GM23338 (cell line): ENCODE data around the gene E2F3. TPM values are rescaled to one million over a fixed set of nuclear protein-coding genes. Genes with fewer than 3 reads are reported as not detected.

Source experiments
- ATAC-seq: fragments of 200-7000 bp; cut with Tn5 transposase; 3 replicates; pipeline ENCODE4 v1.9.1; 2020
- DNase-seq: peaks from one replicate; pipeline ENCODE4 v3.0.0-alpha.2; 2015; ENCODE audit warnings: low spot score
- H2AFZ ChIP-seq: fragments of 200-600 bp; sonication (generic); 2 replicates; pipeline ENCODE4 v1.8.0; 2016; ENCODE audit warnings: antibody characterized with exemption, mild to moderate bottlenecking, moderate library complexity
- H3F3A ChIP-seq: fragments of 200-600 bp; sonication (generic); replicated peaks from 2 replicates; pipeline ENCODE4 v1.8.0; 2017; ENCODE audit warnings: antibody characterized with exemption, mixed run types, low read depth
- H3K27ac ChIP-seq: fragments of 200-600 bp; sonication (generic); 2 replicates; pipeline ENCODE4 v1.6.1; 2016; ENCODE audit warnings: low read depth
- H3K27me3 ChIP-seq: fragments of 200-600 bp; sonication (generic); 2 replicates; pipeline ENCODE4 v1.8.0; 2016; ENCODE audit warnings: mild to moderate bottlenecking, mixed run types, moderate library complexity; ENCODE audit not compliant: insufficient read depth
- H3K36me3 ChIP-seq: fragments of 200-600 bp; sonication (generic); 2 replicates; pipeline ENCODE4 v1.8.0; 2016; ENCODE audit warnings: mild to moderate bottlenecking; ENCODE audit not compliant: insufficient read depth
- H3K4me1 ChIP-seq: fragments of 200-600 bp; sonication (generic); 2 replicates; pipeline ENCODE4 v1.8.0; 2016; ENCODE audit warnings: mild to moderate bottlenecking, moderate library complexity; ENCODE audit not compliant: insufficient read depth
- H3K4me2 ChIP-seq: fragments of 200-600 bp; sonication (generic); 2 replicates; pipeline ENCODE4 v1.7.1; 2017; ENCODE audit warnings: mixed run types
- H3K4me3 ChIP-seq: fragments of 200-600 bp; sonication (generic); 2 replicates; pipeline ENCODE4 v1.6.1; 2016; ENCODE audit warnings: mixed run types
- H3K79me2 ChIP-seq: fragments of 200-600 bp; sonication (generic); replicated peaks from 2 replicates; pipeline ENCODE4 v1.8.0; 2017; ENCODE audit warnings: mild to moderate bottlenecking; ENCODE audit not compliant: insufficient read depth
- H3K9me2 ChIP-seq: fragments of 200-600 bp; sonication (generic); 2 replicates; pipeline ENCODE4 v1.8.0; 2017; ENCODE audit not compliant: insufficient read depth
- H4K20me1 ChIP-seq: fragments of 200-600 bp; sonication (generic); replicated peaks from 2 replicates; pipeline ENCODE4 v1.8.0; 2017; ENCODE audit warnings: mild to moderate bottlenecking; ENCODE audit not compliant: insufficient read depth
- H3K27ac Mint-ChIP-seq: 2 replicates; pipeline ENCODE4 v1.8.0; 2020; ENCODE audit warnings: inconsistent platforms, mild to moderate bottlenecking, moderate library complexity, mixed read lengths
- H3K27me3 Mint-ChIP-seq: 3 replicates; pipeline ENCODE4 v1.8.0; 2022; ENCODE audit warnings: low read depth, mild to moderate bottlenecking, moderate library complexity, mixed read lengths, inconsistent platforms; ENCODE audit not compliant: insufficient read depth, poor library complexity
- H3K36me3 Mint-ChIP-seq: 3 replicates; pipeline ENCODE4 v1.8.0; 2021; ENCODE audit warnings: low read depth, mild to moderate bottlenecking, inconsistent platforms, moderate library complexity, mixed read lengths
- H3K4me1 Mint-ChIP-seq: 3 replicates; pipeline ENCODE4 v1.8.0; 2020; ENCODE audit warnings: mild to moderate bottlenecking, inconsistent platforms, mixed read lengths
- H3K4me3 Mint-ChIP-seq: 3 replicates; pipeline ENCODE4 v1.8.0; 2021; ENCODE audit warnings: moderate library complexity, mild to moderate bottlenecking, inconsistent platforms, mixed read lengths
- H3K9me3 Mint-ChIP-seq: 3 replicates; pipeline ENCODE4 v1.8.0; 2020; ENCODE audit warnings: moderate library complexity, mild to moderate bottlenecking, inconsistent platforms, mixed read lengths
- CREB1 ChIP-seq: fragments of 250-450 bp; sonication (Bioruptor Pico); IDR thresholded peaks from 2 replicates; pipeline ENCODE4 v1.5.0; 2020; ENCODE audit warnings: low read depth, mild to moderate bottlenecking, moderate library complexity
- EZH2phosphoT487 ChIP-seq: fragments of 200-600 bp; sonication (generic); IDR thresholded peaks from one replicate; pipeline ENCODE4 v1.8.1; 2018; ENCODE audit warnings: antibody characterized with exemption; ENCODE audit not compliant: unreplicated experiment
- JUNB ChIP-seq: IDR thresholded peaks from one replicate; pipeline ENCODE4 v1.6.1; 2016; ENCODE audit warnings: antibody characterized with exemption; ENCODE audit not compliant: unreplicated experiment
- POLR2AphosphoS5 ChIP-seq: IDR thresholded peaks from 2 replicates; pipeline ENCODE4 v1.6.1; 2016; ENCODE audit warnings: antibody characterized with exemption, low read depth
- STAT1 ChIP-seq: IDR thresholded peaks from one replicate; pipeline ENCODE4 v1.6.1; 2016; ENCODE audit warnings: antibody characterized with exemption; ENCODE audit not compliant: unreplicated experiment
- ZNF114 ChIP-seq: fragments of 250-450 bp; sonication (Bioruptor Pico); IDR thresholded peaks from 2 replicates; pipeline ENCODE4 v1.5.0; 2020; ENCODE audit warnings: mild to moderate bottlenecking, moderate library complexity
- long read RNA-seq: library from polyadenylated mRNA; unstranded; transcript quantifications from one replicate; pipeline ENCODE4 v2.0.0, GENCODE V29; 2020; ENCODE audit not compliant: unreplicated experiment
- polyA plus RNA-seq: library from polyadenylated mRNA; unstranded; fragments of >200 nt; fragmentation: Nextera tagmentation; extraction: Ambion mirVana; gene quantifications from 2 replicates; pipeline ENCODE4 v1.2.1, GENCODE V29; 2016
- total RNA-seq: library from RNA; depleted of rRNA; stranded (reverse); fragments of >200 nt; shearing (Covaris generic); gene quantifications from 2 replicates; pipeline ENCODE4 v1.2.3, GENCODE V29; 2014; rRNA removed
- TF ChIP-seq, protein P1 (sequence below): IDR thresholded peaks from 2 replicates; pipeline ENCODE4 v1.6.1; 2016; ENCODE audit warnings: antibody characterized with exemption
- TF ChIP-seq, protein P2 (sequence below): IDR thresholded peaks from one replicate; pipeline ENCODE4 v1.6.1; 2018; ENCODE audit warnings: antibody characterized with exemption; ENCODE audit not compliant: unreplicated experiment
- TF ChIP-seq, protein P3 (sequence below): fragments of 250-450 bp; sonication (Bioruptor Pico); IDR thresholded peaks from 2 replicates; pipeline ENCODE4 v1.5.0; 2020; ENCODE audit warnings: mild to moderate bottlenecking, moderate library complexity

E2F3 gene
- total RNA-seq (33.5 and 37.2 TPM in 2 replicates), polyA plus RNA-seq (26.4 and 27.2 TPM in 2 replicates)
- long read RNA-seq, partial matches to known transcripts = 0 of 4 reads
- long read RNA-seq, other reads (novel, unspliced or antisense) = 4 of 4 reads

DNA sequence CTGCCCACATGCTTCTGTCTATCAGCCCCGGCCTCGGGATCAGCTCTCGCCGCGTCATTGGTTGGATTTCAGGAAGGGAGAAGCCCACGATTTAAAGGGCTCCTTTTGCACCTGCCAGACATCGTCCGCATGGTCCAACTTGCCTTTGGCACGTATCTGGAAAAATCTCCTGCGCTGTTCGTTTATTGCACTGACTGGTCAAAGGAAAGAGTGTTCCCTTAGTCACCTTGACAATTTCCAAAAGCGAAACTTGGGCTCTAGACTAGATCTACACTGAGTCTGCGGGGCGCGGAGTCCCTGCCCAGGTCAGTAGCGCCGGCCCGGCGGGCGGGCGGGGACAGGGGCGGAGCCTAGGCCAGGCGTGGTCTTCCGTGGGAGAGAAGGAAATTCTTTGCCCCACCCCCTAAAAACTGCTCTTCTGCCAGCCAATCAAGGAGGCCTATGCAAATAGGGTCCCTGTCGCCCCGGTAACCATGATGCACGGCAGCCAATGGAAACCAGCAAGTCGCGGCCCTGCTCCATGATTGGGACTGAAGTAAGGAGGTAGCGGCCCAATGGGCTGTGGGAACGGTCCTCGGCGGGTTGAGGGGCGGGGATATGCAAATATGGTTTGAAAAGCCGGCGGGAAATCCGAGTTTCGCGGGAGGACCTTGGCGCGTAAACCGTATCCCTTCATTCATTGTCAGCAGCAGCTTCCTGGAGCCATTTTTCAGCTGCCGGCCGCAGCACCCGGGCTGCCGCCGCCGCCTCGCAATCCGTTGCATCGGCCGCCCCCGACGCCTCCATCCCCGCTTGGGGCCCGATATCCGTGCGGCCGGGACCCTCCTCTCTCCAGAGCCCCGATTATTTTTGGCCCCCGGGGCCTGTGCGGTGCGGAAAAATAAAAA lies at the start of gene E2F3:
E2F3 (plus strand) TSS at position 675 of the 887 bp plus-strand sequence. CDS start 354 bp downstream, outside the sequence.
- H2AFZ ChIP-seq = 0 out of 2 replicates have a peak within 1 kb of the TSS, but pooled peaks have one; percentile 6
- Mint-ChIP-seq H3K4me1 (peaks cover 9% of the 10 kb centered on the region), H3K27ac (peak within 1 kb of the TSS; percentile 99), H3K27me3 (peaks cover 27% of the 10 kb centered on the region), H3K36me3 (peaks cover 20% of the 10 kb centered on the region), H3K9me3 (0 out of 3 replicates have a peak, but pooled peaks cover 3% of the 10 kb centered on the region), H3K4me3 (peak within 1 kb of the TSS; percentile 95)
- DNase-seq (peak; percentile 100), ATAC-seq (peak; percentile 80)
- H3K4me3 ChIP-seq = peak within 1 kb of the TSS; percentile 91
- peak within 1 kb of the TSS; percentile 95 for H3K4me2 ChIP-seq
- peaks cover 6% of the 10 kb centered on the region for H3K4me1 ChIP-seq
- no peaks in the 10 kb centered on the region for H3K36me3 ChIP-seq
- H3K9me2 ChIP-seq = no peaks in the 10 kb centered on the region
- peak within 1 kb of the TSS; percentile 96 for H3K27ac ChIP-seq
- peaks cover 40% of the 10 kb centered on the region for H3K79me2 ChIP-seq
- H3F3A ChIP-seq = no peaks in the 10 kb centered on the region
- TF ChIP-seq STAT1 (no peak), JUNB (no peak), POLR2AphosphoS5 (peak; percentile 84), ZNF114 (CRISPR knock-in tag) (no peak)
- TF ChIP-seq, protein P1, sequence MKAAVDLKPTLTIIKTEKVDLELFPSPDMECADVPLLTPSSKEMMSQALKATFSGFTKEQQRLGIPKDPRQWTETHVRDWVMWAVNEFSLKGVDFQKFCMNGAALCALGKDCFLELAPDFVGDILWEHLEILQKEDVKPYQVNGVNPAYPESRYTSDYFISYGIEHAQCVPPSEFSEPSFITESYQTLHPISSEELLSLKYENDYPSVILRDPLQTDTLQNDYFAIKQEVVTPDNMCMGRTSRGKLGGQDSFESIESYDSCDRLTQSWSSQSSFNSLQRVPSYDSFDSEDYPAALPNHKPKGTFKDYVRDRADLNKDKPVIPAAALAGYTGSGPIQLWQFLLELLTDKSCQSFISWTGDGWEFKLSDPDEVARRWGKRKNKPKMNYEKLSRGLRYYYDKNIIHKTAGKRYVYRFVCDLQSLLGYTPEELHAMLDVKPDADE = 0 out of 2 replicates have a peak, but pooled peaks have one; percentile 17
- TF ChIP-seq, protein P2, sequence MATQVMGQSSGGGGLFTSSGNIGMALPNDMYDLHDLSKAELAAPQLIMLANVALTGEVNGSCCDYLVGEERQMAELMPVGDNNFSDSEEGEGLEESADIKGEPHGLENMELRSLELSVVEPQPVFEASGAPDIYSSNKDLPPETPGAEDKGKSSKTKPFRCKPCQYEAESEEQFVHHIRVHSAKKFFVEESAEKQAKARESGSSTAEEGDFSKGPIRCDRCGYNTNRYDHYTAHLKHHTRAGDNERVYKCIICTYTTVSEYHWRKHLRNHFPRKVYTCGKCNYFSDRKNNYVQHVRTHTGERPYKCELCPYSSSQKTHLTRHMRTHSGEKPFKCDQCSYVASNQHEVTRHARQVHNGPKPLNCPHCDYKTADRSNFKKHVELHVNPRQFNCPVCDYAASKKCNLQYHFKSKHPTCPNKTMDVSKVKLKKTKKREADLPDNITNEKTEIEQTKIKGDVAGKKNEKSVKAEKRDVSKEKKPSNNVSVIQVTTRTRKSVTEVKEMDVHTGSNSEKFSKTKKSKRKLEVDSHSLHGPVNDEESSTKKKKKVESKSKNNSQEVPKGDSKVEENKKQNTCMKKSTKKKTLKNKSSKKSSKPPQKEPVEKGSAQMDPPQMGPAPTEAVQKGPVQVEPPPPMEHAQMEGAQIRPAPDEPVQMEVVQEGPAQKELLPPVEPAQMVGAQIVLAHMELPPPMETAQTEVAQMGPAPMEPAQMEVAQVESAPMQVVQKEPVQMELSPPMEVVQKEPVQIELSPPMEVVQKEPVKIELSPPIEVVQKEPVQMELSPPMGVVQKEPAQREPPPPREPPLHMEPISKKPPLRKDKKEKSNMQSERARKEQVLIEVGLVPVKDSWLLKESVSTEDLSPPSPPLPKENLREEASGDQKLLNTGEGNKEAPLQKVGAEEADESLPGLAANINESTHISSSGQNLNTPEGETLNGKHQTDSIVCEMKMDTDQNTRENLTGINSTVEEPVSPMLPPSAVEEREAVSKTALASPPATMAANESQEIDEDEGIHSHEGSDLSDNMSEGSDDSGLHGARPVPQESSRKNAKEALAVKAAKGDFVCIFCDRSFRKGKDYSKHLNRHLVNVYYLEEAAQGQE = no peak
- no peaks in the 10 kb centered on the region for H3K27me3 ChIP-seq
- H4K20me1 ChIP-seq = peaks cover 17% of the 10 kb centered on the region

DNA sequence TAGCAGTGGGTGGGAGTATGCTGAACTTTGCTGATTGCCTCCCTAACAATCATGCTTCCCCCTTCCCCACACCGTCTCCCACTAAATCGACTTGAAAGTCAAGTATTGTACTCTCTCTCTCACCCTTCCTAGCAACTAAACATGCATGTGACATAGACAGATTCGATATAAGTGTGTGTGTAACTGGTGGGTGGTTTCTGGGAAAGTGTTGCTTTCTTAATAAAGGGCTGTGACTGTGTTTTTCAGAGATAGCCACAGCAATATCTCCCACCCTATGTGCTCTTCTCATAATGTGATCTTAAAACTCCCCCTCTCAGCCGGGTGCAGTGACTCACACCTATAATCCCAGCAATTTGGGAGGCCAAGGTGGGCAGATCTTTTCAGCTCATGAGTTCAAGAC lies 49.3 kb upstream of the E2F3 start:
- ATAC-seq = no peak
- TF ChIP-seq, protein P3, sequence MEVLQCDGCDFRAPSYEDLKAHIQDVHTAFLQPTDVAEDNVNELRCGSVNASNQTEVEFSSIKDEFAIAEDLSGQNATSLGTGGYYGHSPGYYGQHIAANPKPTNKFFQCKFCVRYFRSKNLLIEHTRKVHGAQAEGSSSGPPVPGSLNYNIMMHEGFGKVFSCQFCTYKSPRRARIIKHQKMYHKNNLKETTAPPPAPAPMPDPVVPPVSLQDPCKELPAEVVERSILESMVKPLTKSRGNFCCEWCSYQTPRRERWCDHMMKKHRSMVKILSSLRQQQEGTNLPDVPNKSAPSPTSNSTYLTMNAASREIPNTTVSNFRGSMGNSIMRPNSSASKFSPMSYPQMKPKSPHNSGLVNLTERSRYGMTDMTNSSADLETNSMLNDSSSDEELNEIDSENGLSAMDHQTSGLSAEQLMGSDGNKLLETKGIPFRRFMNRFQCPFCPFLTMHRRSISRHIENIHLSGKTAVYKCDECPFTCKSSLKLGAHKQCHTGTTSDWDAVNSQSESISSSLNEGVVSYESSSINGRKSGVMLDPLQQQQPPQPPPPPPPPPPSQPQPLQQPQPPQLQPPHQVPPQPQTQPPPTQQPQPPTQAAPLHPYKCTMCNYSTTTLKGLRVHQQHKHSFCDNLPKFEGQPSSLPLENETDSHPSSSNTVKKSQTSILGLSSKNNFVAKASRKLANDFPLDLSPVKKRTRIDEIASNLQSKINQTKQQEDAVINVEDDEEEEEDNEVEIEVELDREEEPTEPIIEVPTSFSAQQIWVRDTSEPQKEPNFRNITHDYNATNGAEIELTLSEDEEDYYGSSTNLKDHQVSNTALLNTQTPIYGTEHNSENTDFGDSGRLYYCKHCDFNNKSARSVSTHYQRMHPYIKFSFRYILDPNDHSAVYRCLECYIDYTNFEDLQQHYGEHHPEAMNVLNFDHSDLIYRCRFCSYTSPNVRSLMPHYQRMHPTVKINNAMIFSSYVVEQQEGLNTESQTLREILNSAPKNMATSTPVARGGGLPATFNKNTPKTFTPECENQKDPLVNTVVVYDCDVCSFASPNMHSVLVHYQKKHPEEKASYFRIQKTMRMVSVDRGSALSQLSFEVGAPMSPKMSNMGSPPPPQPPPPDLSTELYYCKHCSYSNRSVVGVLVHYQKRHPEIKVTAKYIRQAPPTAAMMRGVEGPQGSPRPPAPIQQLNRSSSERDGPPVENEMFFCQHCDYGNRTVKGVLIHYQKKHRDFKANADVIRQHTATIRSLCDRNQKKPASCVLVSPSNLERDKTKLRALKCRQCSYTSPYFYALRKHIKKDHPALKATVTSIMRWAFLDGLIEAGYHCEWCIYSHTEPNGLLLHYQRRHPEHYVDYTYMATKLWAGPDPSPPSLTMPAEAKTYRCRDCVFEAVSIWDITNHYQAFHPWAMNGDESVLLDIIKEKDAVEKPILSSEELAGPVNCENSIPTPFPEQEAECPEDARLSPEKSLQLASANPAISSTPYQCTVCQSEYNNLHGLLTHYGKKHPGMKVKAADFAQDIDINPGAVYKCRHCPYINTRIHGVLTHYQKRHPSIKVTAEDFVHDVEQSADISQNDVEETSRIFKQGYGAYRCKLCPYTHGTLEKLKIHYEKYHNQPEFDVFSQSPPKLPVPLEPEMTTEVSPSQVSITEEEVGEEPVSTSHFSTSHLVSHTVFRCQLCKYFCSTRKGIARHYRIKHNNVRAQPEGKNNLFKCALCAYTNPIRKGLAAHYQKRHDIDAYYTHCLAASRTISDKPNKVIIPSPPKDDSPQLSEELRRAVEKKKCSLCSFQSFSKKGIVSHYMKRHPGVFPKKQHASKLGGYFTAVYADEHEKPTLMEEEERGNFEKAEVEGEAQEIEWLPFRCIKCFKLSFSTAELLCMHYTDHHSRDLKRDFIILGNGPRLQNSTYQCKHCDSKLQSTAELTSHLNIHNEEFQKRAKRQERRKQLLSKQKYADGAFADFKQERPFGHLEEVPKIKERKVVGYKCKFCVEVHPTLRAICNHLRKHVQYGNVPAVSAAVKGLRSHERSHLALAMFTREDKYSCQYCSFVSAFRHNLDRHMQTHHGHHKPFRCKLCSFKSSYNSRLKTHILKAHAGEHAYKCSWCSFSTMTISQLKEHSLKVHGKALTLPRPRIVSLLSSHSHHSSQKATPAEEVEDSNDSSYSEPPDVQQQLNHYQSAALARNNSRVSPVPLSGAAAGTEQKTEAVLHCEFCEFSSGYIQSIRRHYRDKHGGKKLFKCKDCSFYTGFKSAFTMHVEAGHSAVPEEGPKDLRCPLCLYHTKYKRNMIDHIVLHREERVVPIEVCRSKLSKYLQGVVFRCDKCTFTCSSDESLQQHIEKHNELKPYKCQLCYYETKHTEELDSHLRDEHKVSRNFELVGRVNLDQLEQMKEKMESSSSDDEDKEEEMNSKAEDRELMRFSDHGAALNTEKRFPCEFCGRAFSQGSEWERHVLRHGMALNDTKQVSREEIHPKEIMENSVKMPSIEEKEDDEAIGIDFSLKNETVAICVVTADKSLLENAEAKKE = no peak
- TF ChIP-seq EZH2phosphoT487 (no peak), JUNB (no peak), POLR2AphosphoS5 (no peak), CREB1 (CRISPR knock-in tag) (no peak)

More for the DNA sequence above, 49.3 kb upstream of the E2F3 start:
- Mint-ChIP-seq H3K4me3 (no peak overlapping the region), H3K36me3 (no peaks in the 10 kb centered on the region), H3K27ac (no peak overlapping the region), H3K27me3 (peaks cover 6% of the 10 kb centered on the region), H3K9me3 (no peaks in the 10 kb centered on the region), H3K4me1 (no peaks in the 10 kb centered on the region)
- Histone ChIP-seq H3K79me2 (no peaks in the 10 kb centered on the region), H3K36me3 (no peaks in the 10 kb centered on the region), H3K27ac (no peak overlapping the region), H3F3A (no peaks in the 10 kb centered on the region), H3K4me3 (no peak overlapping the region), H3K4me2 (no peak overlapping the region), H2AFZ (peak overlapping the region; percentile 23; the same call in 1 of the 2 replicates), H3K4me1 (no peaks in the 10 kb centered on the region), H4K20me1 (no peaks in the 10 kb centered on the region), H3K9me2 (peaks cover 2% of the 10 kb centered on the region; the same call in 1 of the 2 replicates), H3K27me3 (no peaks in the 10 kb centered on the region)
- DNase-seq = no peak
